Umbilical cord (tissue), 2 donors: Measurements from ENCODE around the gene CACFD1. TPM values are rescaled to one million over a fixed set of nuclear protein-coding genes. Genes with fewer than 3 reads are reported as not detected.

Experiments used
- DNase-seq: peaks from one replicate; pipeline ENCODE4 v3.0.0-alpha.2; 2015; ENCODE audit warnings: low spot score
- total RNA-seq: library from RNA; depleted of rRNA; stranded (reverse); fragments of >200 nt; gene quantifications from one replicate; pipeline ENCODE4 v1.2.3, GENCODE V29; 2014; ENCODE audit warnings: low replicate concordance; ENCODE audit not compliant: insufficient read depth

CACFD1 gene
- total RNA-seq, 1 donor from 2014 or later, result 4.8 TPM

GRCh38 chr9:133463864-133464615 is 4.3 kb downstream of the CACFD1 start:
- no peak for DNase-seq

- no peak for DNase-seq
These were observed 4.9 kb downstream of the CACFD1 start for GRCh38 chr9:133464638-133465037.

DNA sequence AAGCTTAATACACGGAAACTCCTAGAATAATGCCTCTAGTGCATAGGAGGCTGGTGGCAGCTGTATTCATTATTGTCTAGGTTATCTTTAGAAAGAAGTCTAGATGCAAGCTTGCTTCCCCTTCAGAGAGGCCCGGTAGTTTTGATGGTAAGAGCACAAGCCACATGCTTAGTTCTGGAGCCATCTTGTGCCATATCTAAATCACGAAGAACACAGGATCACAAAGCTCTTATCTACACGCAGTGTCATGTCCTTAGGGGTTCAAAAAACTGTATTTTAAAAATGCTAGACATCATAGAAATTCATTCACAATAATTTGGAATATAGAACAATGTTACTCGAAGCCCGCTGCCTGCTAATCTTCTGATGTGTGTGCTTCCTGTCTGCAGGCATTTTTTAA is 6.2 kb downstream of the CACFD1 start:
- DNase-seq, result no peak

DNA sequence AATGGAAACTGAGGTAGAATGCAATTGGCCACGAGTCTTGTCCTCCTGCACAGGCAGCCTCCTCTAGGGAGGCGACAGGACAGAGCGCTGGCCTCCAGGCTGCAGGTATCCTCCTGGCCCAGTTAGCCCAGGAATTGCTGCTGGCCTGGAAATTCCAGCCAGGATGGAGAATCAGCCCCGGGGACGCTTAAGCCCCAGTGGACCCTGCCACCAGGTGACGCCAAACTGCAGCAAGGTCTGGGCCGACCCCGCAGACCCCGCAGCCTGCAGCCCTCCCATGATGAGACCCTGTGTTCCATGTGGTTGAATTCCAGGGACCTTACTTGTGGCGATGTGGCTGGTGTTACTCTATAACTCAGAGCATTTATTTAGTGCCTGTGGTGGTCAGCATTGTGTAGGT is 7.3 kb downstream of the CACFD1 start:
- no peak for DNase-seq

- no peak for DNase-seq
These were observed 8.6 kb downstream of the CACFD1 start for GRCh38 chr9:133468374-133468773.

DNA sequence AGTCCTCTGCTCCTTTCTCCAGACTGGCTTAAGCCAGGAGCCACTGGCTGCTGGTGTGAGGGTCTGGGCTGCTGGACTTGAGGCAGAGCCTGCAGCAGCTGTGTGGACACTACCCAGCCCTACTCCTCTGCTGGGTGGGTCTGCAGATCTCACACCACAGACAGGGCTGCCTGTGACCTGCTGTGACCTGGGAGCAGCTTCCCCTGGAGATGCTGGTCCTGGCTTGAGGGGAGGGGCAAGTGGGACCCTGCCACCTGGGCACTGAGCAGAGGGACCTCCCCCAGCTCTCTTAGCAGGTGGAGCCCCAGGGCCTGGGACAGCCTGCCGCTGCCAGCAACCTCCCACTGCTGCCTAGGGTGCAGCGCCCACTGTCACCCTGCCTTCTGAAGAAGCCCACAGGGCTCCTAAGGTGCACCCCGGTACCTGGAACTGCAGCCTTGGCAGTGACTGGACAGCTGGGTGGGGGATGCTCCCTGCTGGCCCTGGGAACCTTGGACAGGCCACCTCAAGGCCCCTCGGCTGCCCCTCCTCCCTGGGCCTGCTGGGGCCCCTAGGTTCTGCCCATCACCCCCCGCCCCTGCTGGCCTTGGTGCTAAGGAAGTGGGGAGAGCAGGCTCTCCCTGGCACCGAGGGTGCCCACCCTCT is 9.1 kb downstream of the CACFD1 start:
- DNase-seq, result no peak

GRCh38 chr9:133470427-133470924 is 10.7 kb downstream of the CACFD1 start:
- DNase-seq, result no peak

DNA sequence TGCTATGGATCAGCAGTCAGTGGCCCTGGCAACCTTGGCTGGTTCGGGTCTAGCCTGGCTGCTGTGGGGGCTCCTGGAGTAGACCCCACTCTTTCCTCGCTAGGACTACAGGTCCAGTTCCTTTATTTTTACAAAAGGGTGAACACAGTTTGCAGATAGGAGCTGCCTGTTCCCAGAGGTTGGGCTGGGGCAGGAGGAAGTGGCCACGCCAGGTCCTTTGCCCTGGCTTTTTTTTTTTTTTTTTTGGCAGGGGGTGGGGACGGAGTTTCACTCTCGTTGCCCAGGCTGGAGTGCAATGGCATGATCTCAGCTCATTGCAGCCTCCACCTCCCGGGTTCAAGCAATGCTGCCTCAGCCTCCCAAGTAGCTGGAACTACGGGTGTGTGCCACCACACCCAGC is 11.2 kb downstream of the CACFD1 start:
- no peak for DNase-seq

- DNase-seq, result no peak
These were observed 11.9 kb downstream of the CACFD1 start for GRCh38 chr9:133471551-133472276.

DNA sequence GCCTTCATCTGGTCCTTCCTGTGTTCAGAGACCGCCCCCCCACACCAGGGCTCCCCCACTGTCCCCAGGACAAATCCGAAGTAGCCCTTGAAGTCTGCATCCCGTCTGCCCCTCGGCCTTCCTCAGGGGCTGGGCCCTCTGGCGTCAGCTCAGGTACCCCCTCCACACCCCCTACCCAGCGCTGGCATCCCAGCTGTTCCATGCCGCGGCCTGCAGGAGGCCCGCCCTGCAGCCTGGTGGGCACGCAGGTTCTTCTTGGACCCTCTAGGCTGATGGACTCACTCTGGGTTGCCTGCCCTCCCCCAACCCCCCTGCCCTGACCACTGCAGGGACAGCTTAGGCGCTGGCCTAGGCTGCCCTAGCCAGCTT is 12.5 kb downstream of the CACFD1 start:
- DNase-seq, result no peak

DNA sequence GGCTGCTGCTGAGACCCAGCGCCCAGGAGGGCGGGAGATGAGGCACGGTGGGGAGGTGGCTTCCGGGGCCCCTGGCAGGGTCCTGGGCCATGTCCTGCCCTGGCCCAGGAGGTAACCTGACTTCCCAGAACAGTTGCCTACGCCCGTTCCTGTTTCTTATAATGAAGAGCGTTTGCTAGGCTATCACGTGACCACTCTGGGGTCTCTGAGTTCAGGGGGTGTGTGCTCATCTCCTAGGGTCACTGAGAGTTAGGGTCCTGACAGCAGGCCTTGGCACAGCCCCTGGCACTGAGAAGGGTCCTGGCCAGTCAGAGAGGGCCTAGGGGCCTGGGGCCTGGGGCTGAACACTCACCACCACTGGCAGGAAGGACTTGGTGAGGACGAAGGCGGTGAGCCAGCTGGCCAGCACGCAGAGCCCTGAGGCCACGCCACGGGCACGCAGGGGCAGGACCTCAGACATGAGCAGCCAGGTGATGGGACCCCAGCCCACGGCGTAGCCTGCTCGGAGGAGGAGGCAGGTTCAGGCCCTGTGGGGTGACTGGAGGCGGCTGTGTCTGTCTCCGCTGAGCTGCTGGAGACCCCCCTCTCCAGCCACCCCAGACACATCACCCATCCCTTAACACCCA is 13.1 kb downstream of the CACFD1 start:
- no peak for DNase-seq

GRCh38 chr9:133473743-133474142 is 14.0 kb downstream of the CACFD1 start:
- no peak for DNase-seq

DNA sequence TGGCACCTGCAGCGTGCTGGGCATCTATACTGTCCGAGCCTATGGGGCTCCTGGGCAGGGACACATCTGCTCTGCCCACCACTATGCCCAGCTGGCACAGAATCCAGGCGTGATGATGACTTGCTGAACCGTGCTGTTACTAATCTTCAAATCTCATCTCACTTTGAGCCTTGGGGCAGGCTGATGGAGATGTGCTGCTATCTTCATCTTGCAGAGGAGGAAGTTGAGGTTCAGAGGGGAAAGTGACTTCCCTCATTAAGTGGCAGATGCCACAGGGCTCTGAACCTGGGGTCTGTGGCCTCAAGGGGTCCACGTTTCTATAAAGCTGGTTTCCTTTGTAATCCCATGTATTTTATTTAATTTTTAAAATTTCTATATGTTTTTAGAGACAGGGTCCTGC is 14.4 kb downstream of the CACFD1 start:
- no peak for DNase-seq

DNA sequence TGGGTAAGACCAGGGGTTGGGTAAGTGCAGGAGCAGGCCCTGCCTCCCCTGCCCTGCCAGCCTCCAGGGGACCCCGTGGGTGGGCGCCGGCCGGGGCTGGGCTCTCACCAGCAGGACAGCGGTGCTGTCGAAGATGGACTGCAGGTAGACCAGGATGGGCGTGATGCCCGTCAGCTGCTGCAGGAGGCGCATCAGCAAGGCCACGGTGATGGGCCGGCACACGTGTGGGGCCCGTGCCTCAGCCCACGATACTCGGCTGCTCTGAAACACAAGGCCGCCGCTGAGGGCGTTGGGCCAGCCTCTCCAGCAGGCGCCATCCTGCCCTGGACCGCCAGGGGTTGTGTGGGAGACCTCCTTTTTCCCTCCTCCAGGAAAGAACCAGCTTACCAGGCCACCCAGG is 15.1 kb downstream of the CACFD1 start:
- DNase-seq, result no peak

DNA sequence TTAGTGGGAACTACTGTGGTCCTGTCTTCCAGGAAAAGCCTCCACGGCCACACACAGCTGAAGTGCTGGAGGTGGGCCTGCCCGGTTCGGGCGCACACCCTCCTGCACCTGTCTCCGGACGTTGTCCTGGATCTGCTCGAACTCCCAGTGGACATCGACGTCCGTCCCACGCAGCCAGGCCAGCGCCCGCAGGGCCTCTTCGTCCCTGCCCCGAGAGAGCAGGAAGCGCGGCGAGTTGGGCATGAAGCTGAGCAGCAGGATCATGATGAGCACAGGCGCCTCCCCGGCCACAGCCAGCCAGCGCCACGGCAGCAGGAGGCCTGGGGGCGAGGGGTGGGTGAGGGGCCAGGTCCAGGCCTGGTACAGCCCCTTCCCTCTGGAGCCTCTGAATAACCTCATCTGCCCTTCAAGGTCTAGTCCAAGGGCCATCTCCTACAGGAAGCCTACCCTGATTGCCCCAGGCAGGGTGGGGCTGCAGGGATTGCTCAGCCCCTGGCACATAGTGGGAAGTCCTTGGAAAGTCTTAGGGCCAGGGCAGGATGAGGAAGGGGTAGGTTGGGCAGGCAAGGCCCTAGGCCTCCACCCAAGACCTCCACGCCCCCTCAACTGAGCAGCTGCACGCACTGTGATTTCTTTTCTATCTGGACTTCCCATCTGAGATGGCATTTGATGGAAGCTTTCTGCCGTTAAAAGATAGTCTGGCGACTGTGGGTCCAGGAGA is 15.7 kb downstream of the CACFD1 start:
- DNase-seq, result no peak

DNA sequence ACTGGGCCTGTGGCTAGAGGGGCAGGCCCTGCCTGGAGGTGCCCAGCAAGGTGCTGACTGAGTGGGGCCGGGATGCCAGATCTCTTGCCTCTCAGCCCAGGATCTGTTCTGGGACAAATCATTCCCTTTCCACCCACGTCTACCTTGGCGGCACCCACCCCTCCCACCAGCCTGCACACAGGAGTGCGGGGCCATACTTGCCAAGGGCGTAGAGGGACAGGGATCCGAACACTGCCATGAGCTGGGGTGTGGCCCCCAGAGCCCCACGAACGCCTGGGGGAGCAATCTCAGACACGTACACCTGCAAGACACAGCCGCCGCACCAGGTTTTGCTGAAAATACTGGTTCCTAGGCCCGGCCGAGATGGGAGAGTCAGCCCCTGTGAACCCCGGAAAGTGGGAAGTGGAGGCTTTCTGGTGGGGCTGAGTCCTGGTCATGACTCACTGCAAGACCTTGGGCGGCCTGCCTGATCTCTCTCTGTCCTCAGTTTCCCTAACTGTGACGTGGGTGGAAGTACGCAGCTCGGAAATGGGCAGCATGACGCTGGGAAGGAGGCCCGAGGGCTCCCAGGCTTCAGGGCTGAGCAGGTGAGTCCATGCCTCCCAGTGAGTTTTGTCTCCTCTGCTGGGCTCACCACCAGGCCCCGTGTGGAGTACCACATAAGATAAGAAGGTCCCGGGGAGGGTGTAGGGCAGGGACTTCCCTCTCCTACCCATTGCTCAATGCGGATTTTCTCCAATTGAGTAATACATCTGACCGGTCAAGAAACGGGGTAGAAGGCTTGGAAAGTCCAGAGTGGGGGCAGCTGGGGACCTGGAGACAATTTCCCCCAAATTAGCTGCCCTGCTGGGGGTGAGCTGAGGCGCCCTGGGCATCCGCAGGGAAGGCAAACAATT is 16.5 kb downstream of the CACFD1 start:
- DNase-seq, result no peak

- no peak for DNase-seq
These were observed 17.2 kb downstream of the CACFD1 start for GRCh38 chr9:133476941-133477340.

- DNase-seq, result no peak
These were observed 17.7 kb downstream of the CACFD1 start for GRCh38 chr9:133477461-133477860.

GRCh38 chr9:133477992-133478850 is 18.4 kb downstream of the CACFD1 start:
- peak; percentile 32 for DNase-seq
